Renal cortical epithelial cell (primary cell): ENCODE results near the gene SIRT4. TPM values are rescaled to one million over a fixed set of nuclear protein-coding genes. Genes with fewer than 3 reads are reported as not detected.
"Not testable (repeated sequence)": the region's sequence is repeated elsewhere in the genome, so short reads cannot be mapped to it uniquely, and the experiment has no call there.

Experiments used
- DNase-seq: peaks from one replicate; pipeline ENCODE4 v3.0.0-alpha.2; 2011; ENCODE audit warnings: low read depth
- total RNA-seq: library from RNA; depleted of rRNA; stranded (reverse); fragments of >200 nt; gene quantifications from 2 replicates; pipeline ENCODE4 v1.2.3, GENCODE V29; 2014

SIRT4 gene, protein sequence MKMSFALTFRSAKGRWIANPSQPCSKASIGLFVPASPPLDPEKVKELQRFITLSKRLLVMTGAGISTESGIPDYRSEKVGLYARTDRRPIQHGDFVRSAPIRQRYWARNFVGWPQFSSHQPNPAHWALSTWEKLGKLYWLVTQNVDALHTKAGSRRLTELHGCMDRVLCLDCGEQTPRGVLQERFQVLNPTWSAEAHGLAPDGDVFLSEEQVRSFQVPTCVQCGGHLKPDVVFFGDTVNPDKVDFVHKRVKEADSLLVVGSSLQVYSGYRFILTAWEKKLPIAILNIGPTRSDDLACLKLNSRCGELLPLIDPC
- total RNA-seq: 1.0 and 2.4 TPM in 2 replicates

- peak; percentile 95 for DNase-seq
Measured at GRCh38 chr12:120301962-120302815, at the start of gene SIRT4. Gene SIRT4 (plus strand): TSS chr12:120302321. CDS start chr12:120303562, 1,241 bp downstream.

- not testable (repeated sequence) for DNase-seq
Measured at GRCh38 chr12:120253313-120253712, 48.8 kb upstream of the SIRT4 start.

DNA sequence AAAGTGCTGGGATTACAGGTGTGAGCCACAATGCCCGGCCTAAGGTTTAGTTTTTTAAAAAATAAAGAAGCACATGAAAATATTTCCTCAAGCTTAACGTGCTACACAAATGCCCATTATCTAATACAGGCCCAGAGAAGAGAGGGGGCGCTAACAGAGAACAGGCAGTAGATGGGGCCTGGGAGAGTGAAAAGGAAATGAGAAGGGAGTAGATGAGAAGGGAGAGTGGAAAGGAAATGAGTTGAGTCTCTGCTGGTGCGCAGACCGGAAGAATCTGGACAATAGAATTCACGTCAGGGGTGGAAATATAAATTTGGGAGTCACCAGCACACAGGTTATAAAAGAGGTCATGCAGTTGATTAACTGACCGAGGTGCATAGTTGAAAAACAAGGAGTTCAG is 47.3 kb upstream of the SIRT4 start:
- no peak for DNase-seq

- DNase-seq: peak; percentile 85
Measured at GRCh38 chr12:120257041-120257821, 44.9 kb upstream of the SIRT4 start.

- DNase-seq: no peak
Measured at GRCh38 chr12:120258323-120258896, 43.7 kb upstream of the SIRT4 start.

DNA sequence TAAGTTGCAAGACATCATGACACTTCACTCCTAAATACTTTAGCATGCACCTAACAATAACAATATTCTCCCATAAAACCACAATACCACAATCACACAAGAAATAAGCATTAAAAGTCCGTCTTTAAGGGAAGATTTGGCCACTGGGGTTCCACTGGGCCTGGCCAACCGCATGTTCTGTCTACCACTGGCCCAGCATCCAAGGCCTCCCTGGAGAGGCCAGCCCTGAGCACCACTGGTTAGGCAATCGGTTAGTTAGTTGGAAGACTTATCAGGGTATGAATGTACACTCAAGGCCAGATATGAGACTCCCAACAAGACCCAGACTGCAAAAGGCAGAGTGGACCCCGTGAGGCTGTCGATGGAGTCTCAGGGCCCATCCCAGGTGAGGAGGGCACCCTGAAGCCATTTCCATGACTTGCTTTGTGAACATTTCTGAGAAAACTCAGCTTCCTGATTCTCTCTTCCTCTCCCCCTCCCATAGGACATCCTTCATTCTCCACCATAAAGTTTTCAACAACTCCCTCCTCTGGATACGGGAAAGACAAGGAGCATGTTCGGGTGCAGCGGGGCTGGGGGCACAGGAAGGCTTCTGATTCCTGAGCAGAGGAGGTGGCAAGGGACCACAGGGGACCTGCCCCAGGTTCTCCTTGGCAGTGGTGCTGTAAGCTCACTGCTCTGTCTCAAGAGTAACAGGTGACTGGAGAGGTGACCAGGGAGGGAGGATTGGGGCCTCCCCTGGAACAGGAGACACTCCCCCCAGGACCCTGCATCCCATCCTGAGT is 42.5 kb upstream of the SIRT4 start:
- no peak for DNase-seq

DNA sequence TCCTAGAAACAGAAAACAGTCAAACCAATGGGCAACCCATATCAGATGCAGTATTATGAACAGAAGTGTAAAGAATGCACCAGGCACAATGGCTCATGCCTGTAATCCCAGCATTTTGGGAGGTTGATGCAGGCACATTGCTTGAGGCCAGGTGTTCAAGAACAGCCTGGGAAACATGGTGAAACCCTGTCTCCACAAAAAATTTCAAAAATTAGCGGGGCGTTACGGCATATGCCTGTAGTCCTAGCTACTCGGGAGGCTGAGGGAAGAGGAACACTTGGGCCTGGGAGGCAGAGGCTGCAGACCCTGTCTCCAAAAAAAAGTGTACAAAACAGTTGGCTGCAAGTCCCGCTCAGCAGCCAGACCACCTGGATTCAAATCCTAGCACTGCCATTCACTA is 41.5 kb upstream of the SIRT4 start:
- no peak for DNase-seq

DNA sequence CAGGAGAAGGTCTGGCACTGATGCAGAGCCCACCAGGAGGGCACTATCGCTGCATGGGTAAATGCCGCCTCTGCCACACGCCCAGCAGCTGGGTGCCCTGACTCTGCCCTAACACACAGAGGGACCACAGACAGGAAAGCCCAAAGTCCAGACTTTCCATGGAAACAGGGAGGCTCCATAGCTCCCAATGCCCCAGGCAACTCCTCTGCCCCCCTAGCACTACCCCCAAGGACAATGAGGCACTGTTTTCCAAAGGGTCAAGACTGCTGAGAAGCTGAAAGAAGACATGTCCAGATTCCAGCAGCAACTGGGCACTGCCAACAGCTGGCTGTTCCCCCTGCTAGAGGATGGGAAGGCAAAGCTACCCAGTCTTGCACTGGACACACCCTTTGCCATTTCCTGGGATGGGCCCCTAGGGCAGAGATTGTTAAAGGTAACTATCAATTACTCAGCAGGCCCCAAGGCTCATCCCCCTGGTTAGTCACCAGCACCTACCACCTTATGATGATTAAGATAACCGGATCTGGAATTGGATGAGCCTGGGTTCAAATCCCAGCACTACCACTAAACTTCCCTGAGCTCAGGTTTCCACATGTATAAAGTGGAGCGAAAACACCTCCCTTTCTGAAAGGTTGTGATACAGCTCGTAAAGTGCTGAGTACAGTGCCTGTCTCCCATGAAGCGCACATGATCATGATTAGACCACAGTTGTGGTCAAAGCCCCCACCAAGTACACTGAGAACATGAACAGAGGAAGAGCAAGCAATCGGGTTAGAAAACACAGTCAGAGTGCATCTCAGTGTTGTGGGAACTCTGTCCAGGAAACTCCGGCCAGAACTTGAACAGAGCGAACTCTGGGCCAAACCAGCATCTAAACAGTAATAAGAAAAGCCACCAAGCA is 39.9 kb upstream of the SIRT4 start:
- DNase-seq: peak; percentile 83

DNA sequence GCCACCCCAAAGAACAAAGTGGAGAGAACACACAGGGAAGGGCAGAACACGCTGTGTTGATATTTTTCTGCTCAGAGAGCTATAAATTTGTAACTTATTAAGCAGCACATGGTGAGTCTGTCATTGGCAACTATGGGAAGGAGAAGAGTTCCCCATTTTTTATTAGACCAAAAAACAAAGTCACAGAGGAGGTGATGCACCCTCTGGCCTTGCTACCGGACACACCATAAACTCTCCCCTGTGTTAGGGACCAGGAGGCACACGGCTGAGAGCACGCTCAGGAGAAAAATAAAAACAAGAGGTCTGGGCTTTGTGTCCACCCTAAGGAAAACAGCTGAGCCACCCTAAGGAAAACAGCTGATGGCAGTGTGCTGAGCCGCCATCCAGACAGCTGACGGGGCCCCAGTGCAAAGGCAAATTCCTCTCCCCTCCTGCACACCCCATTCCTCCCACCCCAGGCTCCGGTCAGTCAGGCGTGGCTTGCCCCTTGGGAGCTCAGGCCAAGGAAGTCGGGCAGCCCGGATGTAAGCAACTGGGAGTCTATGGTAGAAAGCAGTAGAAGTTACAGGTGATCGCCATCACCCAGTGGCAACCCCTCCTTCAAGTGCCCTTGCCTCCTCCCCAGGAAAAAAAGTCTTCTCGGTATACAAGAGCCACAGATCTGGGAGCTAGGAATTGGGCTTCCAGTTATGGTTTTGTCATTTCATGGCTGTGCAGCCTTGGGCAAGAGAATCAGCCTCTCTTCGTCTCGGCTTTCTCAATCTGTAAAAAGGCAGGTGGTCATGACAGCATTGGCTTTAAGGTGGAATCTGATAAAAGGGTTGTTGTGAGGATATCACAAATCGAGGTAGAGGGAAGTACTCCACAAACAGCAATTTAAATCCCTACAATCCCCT is 39.0 kb upstream of the SIRT4 start:
- DNase-seq: no peak

DNA sequence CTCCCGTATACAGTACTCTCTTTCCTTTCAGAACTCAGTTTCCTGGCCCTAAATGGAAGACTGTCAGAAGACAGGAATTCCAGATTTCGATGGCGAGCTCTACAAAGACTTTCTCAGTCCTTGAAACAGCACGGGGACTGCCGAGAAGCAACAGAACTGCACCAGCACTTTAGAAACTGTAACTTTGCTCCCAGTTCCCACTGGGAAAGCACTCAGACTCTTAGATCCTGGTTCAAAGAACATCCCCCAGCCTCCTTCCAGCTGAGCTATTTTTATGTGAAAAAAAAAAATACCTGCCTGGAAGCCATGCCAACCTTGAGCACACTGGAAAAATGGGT is 38.4 kb upstream of the SIRT4 start:
- no peak for DNase-seq

DNA sequence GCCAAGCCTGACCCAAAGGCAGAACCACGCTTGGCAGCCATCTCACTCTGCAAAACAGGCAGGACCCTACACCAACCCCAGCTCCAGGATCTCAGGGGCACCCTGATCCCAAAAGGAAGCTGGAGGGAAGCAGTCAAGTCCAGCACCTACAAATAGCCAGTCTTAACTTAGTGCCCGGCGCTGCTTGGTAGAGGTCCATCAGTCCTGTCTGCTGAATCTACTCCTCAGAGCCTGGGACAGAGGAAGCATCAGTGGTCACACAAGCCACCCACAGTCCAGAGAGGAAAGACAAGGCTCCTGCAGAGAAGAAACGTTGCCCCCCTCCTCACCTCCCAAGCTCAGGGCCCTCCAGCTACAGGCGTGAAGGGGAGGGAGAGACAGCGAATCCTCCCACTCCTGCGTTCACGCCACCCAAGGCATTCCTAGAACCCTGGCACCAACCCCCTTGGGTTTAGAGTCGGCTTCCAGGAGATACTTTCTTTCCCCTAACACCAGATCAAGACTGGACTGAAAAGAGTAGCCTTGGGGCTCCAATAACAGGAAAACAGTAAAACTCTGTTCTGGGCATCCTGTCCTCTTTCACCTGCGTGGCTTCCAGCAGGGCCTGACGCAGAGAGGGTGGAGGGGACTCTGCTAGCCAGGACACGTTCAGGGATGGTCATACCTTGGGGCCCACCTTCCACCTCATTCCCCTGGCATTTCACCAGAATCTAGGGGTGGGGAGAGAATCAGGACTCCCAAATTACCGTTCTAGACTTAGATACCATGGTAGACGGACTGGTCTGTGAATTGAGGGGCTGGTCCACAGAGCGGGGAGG is 37.8 kb upstream of the SIRT4 start:
- DNase-seq: no peak

DNA sequence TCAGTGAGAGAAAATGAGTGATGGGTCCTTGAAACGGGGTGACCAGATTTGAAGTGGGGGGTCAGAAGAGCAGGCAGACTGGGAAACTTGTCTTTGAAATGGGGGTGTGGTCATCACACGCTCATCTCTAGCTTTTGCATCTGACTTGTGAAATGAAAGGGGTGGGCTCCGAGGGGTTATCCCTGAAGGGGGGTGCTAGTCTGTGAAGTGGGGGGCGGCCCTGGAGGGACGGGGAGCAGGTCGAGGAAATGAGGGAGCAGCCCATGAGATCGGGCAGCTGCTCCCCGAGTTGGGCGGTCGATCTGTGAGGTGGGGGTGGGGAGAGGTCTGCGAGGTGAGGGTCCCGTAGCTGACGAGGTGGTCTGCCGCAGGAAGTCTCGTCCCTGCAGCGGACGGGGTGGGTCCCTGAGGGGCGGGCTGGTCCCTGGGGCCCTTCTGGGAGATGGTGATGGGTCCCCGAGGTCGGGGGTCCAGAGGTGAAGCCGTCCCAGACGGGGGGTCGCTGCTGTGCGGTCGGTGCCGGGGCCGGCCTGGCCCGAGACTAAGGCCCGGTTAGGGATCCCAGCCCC is 37.1 kb upstream of the SIRT4 start:
- no peak for DNase-seq

DNA sequence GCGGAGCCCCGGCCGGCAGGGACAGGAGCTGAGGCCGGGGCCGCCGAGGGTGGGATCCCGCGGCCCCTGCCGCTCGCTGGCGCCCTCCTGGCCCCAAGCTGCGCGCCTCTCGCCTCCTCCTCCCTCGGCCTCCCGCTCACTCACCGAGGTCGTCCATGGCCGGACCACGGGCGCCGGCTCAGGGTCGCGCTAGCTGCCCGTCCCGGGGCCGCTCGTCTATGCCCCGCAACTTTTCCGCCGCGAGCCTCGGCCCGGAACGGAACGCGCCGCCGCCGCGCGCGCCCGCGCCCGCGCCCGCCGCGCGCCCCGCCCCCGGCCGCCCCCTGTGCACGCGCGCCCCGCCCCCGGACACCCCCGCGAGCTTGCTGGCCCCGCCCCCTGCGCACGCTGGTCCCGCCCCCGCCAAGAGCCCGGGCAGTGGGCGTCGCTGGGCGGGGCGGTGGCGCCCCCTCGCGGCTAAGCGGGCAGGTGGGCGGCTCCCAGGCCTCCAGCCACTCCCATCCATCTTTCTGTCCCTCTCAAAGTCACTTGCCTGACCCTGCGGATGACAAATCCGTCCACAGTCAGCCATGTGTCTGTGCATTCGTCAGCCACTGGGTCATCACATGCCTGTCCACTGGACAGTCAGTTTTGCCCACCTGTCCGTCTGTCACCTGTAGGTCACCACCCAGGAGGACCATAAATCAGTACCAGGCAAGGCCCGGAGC is 36.5 kb upstream of the SIRT4 start, which contains the start of gene PXN:
PXN (minus strand) TSS at position 258 of the 707 bp plus-strand sequence; CDS start at position 157, 101 bp downstream.
- DNase-seq: peak; percentile 30

- no peak for DNase-seq
Measured at GRCh38 chr12:120266180-120266870, 35.8 kb upstream of the SIRT4 start.

DNA sequence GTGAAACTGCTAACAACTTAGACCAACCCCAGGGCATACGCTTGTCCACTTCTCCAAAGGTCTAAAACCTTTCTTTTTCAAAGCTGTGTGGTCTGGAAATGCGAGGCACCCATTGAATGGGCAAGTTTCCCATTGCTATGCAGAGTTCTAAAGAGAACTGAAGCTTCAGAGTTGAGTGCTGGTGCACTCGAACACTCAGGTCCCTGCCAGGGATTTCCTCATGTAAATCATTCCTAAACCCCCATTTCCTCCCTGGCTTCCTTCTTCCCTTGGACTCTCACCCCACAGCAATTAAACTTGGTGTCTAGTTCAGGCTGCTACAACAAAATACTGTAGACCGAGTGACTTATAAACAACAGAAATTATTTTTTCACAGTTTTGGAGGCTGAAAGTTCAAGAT is 34.4 kb upstream of the SIRT4 start:
- DNase-seq: no peak

DNA sequence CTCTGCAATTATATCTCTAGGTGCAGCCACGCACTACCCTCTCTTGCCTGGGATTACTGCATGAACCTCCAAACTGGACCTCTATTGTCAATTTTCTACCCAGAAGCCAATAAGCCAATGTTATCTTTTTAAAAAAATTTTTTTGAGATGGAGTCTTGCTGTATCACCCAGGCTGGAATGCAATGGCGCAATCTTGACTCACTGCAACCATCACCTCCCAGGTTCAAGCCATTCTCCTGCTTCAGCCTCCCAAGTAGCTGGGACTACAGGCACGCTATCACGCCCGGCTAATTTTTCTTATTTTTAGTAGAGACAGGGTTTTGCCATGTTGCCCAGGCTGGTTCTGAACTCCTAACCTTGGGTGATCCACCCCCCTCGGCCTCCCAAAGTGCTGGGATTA is 25.4 kb upstream of the SIRT4 start:
- DNase-seq: peak; percentile 18
